NCI-H226 (cell line): ENCODE data around the gene NUAK1.

Experiments used
- DNase-seq: peaks from one replicate; pipeline ENCODE4 v3.0.0-alpha.2; 2015

Gene NUAK1

GRCh38 chr12:106080041-106080790 lies 58.5 kb downstream of the NUAK1 start:
- DNase-seq = no peak

GRCh38 chr12:106079148-106079738 lies 59.5 kb downstream of the NUAK1 start:
- no peak for DNase-seq

- DNase-seq = peak; percentile 69
Measured at GRCh38 chr12:106078358-106079010, 60.3 kb downstream of the NUAK1 start.

GRCh38 chr12:106074706-106075392 lies 63.9 kb downstream of the NUAK1 start:
- DNase-seq = peak; percentile 91

- DNase-seq = no peak
Measured at GRCh38 chr12:106074361-106074705, 64.4 kb downstream of the NUAK1 start.

- DNase-seq = no peak
Measured at GRCh38 chr12:106073179-106073578, 65.6 kb downstream of the NUAK1 start.

- no peak for DNase-seq
Measured at GRCh38 chr12:106072751-106073150, 66.0 kb downstream of the NUAK1 start.

GRCh38 chr12:106071686-106072085 lies 67.1 kb downstream of the NUAK1 start:
- no peak for DNase-seq

- DNase-seq = no peak
Measured at GRCh38 chr12:106070611-106071010, 68.1 kb downstream of the NUAK1 start.

GRCh38 chr12:106070147-106070546 lies 68.6 kb downstream of the NUAK1 start:
- DNase-seq = no peak

GRCh38 chr12:106068296-106068695 lies 70.5 kb downstream of the NUAK1 start:
- DNase-seq = no peak

GRCh38 chr12:106067606-106068205 lies 71.0 kb downstream of the NUAK1 start:
- DNase-seq = no peak

- DNase-seq = no peak
Measured at GRCh38 chr12:106066726-106067325, 71.9 kb downstream of the NUAK1 start.

GRCh38 chr12:106066051-106066705 lies 72.6 kb downstream of the NUAK1 start:
- no peak for DNase-seq

- DNase-seq = no peak
Measured at GRCh38 chr12:106065506-106065905, 73.2 kb downstream of the NUAK1 start.

- no peak for DNase-seq
Measured at GRCh38 chr12:106064721-106065021, 74.1 kb downstream of the NUAK1 start.

GRCh38 chr12:106063826-106064720 lies 74.7 kb downstream of the NUAK1 start:
- DNase-seq = no peak

- DNase-seq = no peak
Measured at GRCh38 chr12:106062693-106063092, 76.1 kb downstream of the NUAK1 start.

GRCh38 chr12:106058256-106059182 lies 80.2 kb downstream of the NUAK1 start:
- DNase-seq = no peak

- no peak for DNase-seq
Measured at GRCh38 chr12:106054049-106054448, 84.7 kb downstream of the NUAK1 start.
